ENCODE data around the gene BICRAL. TPM values are rescaled to one million over a fixed set of nuclear protein-coding genes. Genes with fewer than 3 reads are reported as not detected.

The BICRAL gene
- total RNA-seq, 6 experiments from 2014 or later = 4.3 to 6.0 (median 5.5) TPM

GRCh38 chr6:42762950-42763349, 18.9 kb upstream of the BICRAL start:
- no peak overlapping the region for H3K27ac ChIP-seq
- no peaks in the 10 kb centered on the region for H3K9me3 ChIP-seq
- intact Hi-C loops (cut with DNase I) = no loop called here
- no peaks in the 10 kb centered on the region for H3K36me3 ChIP-seq
- ATAC-seq (no peak), DNase-seq (no peak)
- H3K27me3 ChIP-seq = no peaks in the 10 kb centered on the region
- no peak overlapping the region for H3K4me3 ChIP-seq
- TF ChIP-seq POLR2A (IDR thresholded peaks at IDR 0.05) = no peak
- TF ChIP-seq, protein P1, sequence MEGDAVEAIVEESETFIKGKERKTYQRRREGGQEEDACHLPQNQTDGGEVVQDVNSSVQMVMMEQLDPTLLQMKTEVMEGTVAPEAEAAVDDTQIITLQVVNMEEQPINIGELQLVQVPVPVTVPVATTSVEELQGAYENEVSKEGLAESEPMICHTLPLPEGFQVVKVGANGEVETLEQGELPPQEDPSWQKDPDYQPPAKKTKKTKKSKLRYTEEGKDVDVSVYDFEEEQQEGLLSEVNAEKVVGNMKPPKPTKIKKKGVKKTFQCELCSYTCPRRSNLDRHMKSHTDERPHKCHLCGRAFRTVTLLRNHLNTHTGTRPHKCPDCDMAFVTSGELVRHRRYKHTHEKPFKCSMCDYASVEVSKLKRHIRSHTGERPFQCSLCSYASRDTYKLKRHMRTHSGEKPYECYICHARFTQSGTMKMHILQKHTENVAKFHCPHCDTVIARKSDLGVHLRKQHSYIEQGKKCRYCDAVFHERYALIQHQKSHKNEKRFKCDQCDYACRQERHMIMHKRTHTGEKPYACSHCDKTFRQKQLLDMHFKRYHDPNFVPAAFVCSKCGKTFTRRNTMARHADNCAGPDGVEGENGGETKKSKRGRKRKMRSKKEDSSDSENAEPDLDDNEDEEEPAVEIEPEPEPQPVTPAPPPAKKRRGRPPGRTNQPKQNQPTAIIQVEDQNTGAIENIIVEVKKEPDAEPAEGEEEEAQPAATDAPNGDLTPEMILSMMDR (IDR thresholded peaks at IDR 0.05) = no peak
- H3K4me1 ChIP-seq = no peaks in the 10 kb centered on the region
- 77% methylated on average over 3 of the region's 3 CpGs for WGBS (ENCODE audit: insufficient coverage, low coverage, low lambda C conversion rate, missing lambda C conversion rate)

DNA sequence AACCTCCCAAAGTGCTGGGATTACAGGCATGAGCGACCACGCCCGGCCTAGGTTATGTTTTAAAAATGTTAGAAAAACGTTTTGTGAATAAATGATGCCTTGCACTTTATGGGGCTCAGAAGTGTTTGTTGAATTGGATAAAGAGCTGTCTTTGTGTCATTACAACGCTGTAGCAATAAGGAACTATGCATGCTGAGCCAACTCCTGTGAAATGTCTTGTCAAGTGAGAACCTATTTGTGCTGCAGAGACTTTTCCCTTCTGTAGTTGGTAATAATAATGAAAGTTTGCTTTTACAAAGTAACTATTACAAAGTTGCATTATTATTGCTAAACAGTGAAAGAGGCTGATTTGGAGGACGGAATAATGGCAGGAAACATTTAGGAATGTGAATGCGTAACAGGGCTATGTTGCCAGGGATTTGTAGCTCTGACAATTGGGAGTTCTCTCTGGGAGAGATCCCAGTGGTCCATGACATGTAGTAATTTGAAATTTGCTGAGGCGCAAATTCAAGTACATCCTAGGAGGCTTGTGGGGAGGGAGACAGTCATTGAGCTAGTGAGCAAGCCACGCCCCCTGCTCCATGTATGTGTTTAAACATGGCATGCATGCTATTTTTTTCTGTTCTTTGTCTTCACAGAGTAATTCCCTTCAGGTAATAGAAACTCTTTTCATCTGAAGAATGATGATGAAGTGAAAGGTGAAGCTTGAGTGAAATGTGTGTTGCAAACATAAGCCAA, 16.8 kb upstream of the BICRAL start:
- no peaks in the 10 kb centered on the region for H3K9me3 ChIP-seq
- intact Hi-C loops (cut with DNase I) = no loop called here
- no peak for ATAC-seq
- no peak for TF ChIP-seq POLR2A (IDR thresholded peaks at IDR 0.05)
- TF ChIP-seq, protein P1 (IDR thresholded peaks at IDR 0.05) = no peak
- no peak for DNase-seq
- WGBS (ENCODE audit: insufficient coverage, low coverage, low lambda C conversion rate, missing lambda C conversion rate) = 97% methylated on average over 8 of the region's 9 CpGs
- H3K4me1 ChIP-seq = no peaks in the 10 kb centered on the region
- H3K27ac ChIP-seq = no peak overlapping the region
- no peak overlapping the region for H3K4me3 ChIP-seq
- H3K27me3 ChIP-seq = no peaks in the 10 kb centered on the region
- no peaks in the 10 kb centered on the region for H3K36me3 ChIP-seq

DNA sequence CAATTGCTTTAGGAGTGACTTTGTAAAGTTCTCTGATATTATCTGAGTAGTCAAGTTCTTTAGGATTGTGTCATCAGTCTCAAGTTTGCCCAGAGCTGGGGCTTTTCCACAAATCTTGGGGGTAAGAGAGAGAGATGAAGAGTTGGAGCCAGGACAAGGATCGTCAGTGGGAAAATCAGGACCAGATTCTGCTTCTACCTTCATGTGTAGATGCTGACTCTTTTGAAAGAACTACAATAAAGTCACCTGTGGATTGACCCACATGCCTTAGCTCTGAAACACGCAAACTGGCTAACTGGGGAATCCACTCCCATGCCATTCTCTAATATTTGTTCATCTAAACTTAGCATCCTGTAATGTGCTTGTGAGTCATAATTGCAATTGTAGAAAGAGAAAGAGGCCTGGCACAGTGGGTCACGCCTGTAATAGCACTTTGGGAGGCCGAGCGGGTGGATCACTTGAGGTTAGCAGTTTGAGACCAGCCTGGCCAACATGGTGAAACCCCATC, 15.6 kb upstream of the BICRAL start:
- H3K9me3 ChIP-seq = no peaks in the 10 kb centered on the region
- H3K4me1 ChIP-seq = peaks cover 0 to 6% (median 0%) of the 10 kb centered on the region in 4 donors
- H3K27me3 ChIP-seq = no peaks in the 10 kb centered on the region
- no peak for TF ChIP-seq POLR2A (IDR thresholded peaks at IDR 0.05)
- no peak for DNase-seq
- H3K36me3 ChIP-seq = no peaks in the 10 kb centered on the region
- no peak for ATAC-seq
- no peak overlapping the region for H3K27ac ChIP-seq
- intact Hi-C loops (cut with DNase I) = no loop called here
- WGBS (ENCODE audit: insufficient coverage, low coverage, low lambda C conversion rate, missing lambda C conversion rate) = 92% methylated on average over 5 of the region's 5 CpGs
- no peak overlapping the region for H3K4me3 ChIP-seq

DNA sequence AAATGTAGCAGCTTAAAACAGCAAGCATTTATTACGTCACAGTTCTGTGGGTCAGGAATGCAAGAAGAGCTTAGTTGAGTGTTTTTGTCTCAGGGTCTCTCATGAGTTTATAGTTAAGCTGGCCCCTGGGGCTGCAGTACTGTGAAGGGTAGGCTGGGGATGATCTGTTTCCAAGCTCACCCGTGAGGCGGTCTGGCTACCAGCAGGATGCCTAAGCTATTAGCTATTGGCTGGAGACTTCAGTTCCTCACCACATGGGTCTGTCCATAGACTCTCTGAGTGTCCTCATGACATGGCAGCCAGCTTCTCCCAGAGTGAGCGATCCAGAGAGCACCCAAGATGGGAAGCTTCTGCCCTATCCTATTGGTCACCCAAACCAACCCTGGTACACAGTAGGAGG, 12.8 kb upstream of the BICRAL start:
- Histone ChIP-seq H3K36me3 (no peaks in the 10 kb centered on the region), H3K9me3 (no peaks in the 10 kb centered on the region), H3K27ac (no peak overlapping the region), H3K4me1 (peaks cover 0 to 9% (median 0%) of the 10 kb centered on the region in 4 donors), H3K27me3 (no peaks in the 10 kb centered on the region), H3K4me3 (no peak overlapping the region)
- TF ChIP-seq POLR2A (IDR thresholded peaks at IDR 0.05) = no peak
- TF ChIP-seq, protein P1 (IDR thresholded peaks at IDR 0.05) = no peak
- intact Hi-C loops (cut with DNase I) = no loop called here
- 100% methylated on average over 3 of the region's 4 CpGs for WGBS (ENCODE audit: insufficient coverage, low coverage, low lambda C conversion rate, missing lambda C conversion rate)
- DNase-seq (no peak), ATAC-seq (no peak)

- Histone ChIP-seq H3K27ac (no peak overlapping the region), H3K4me3 (no peak overlapping the region), H3K9me3 (no peaks in the 10 kb centered on the region), H3K27me3 (no peaks in the 10 kb centered on the region), H3K4me1 (peaks cover 0 to 9% (median 0%) of the 10 kb centered on the region in 4 donors), H3K36me3 (no peaks in the 10 kb centered on the region)
- TF ChIP-seq POLR2A (IDR thresholded peaks at IDR 0.05) = no peak
- TF ChIP-seq, protein P1 (IDR thresholded peaks at IDR 0.05) = no peak
- DNase-seq = no peak
- ATAC-seq = no peak
- 100% methylated on average over 2 of the region's 2 CpGs for WGBS (ENCODE audit: insufficient coverage, low coverage, low lambda C conversion rate, missing lambda C conversion rate)
- intact Hi-C loops (cut with DNase I) = no loop called here
Observed at GRCh38 chr6:42769836-42770235, 12.0 kb upstream of the BICRAL start.

Measured in right lobe of liver (tissue), 6 donors.